Mesenchymal stem cell (in vitro differentiated cells and primary cell): ENCODE data around the gene ZFYVE1.
A peak's percentile ranks its signal among the peaks of the same experiment; 100 is the strongest.

Experiments used
- DNase-seq: peaks from one replicate; pipeline ENCODE4 v3.0.0-alpha.2; 2013
- H2AFZ ChIP-seq: one replicate; pipeline ENCODE4 v1.6.1; 2013; ENCODE audit warnings: low read depth, mild to moderate bottlenecking, control low read depth, inconsistent platforms, low read length, moderate library complexity
- H2AK5ac ChIP-seq: 2 replicates; pipeline ENCODE4 v1.6.1; 2013; ENCODE audit warnings: low read length, moderate library complexity, mild to moderate bottlenecking, inconsistent platforms; ENCODE audit not compliant: severe bottlenecking
- H2BK120ac ChIP-seq: one replicate; pipeline ENCODE4 v1.6.1; 2013; ENCODE audit warnings: low read depth, mild to moderate bottlenecking, inconsistent platforms, low read length, moderate library complexity
- H2BK12ac ChIP-seq, 2 experiments: one replicate each; pipeline ENCODE4 v1.6.1; 2013; ENCODE audit warnings: inconsistent platforms in 2 of 2, low read length in 2 of 2, mild to moderate bottlenecking in 2 of 2, moderate library complexity in 2 of 2, control low read depth in 1 of 2
- H2BK15ac ChIP-seq: one replicate; pipeline ENCODE4 v1.6.1; 2013; ENCODE audit warnings: mild to moderate bottlenecking, low read depth, inconsistent platforms; ENCODE audit not compliant: poor library complexity, severe bottlenecking
- H2BK5ac ChIP-seq: 2 replicates; pipeline ENCODE4 v1.6.1; 2013; ENCODE audit warnings: low read depth, mild to moderate bottlenecking, low read length, control low read depth, inconsistent platforms; ENCODE audit not compliant: poor library complexity, severe bottlenecking
- H3K14ac ChIP-seq, 2 experiments: one replicate each; pipeline ENCODE4 v1.6.1; 2013; ENCODE audit warnings: inconsistent platforms in 2 of 2, low read length in 2 of 2, control low read depth in 1 of 2, mild to moderate bottlenecking in 1 of 2, moderate library complexity in 1 of 2
- H3K18ac ChIP-seq, 2 experiments: one replicate each; pipeline ENCODE4 v1.6.1; 2013; ENCODE audit warnings: inconsistent platforms in 2 of 2, low read length in 2 of 2, control low read depth in 1 of 2, low read depth in 1 of 2, mild to moderate bottlenecking in 1 of 2
- H3K23ac ChIP-seq, 2 experiments: one replicate each; pipeline ENCODE4 v1.6.1; 2013; ENCODE audit warnings: inconsistent platforms in 2 of 2, low read length in 2 of 2, mild to moderate bottlenecking in 2 of 2, moderate library complexity in 2 of 2, control low read depth in 1 of 2
- H3K27ac ChIP-seq: 2 replicates; pipeline ENCODE4 v1.5.1; 2013; ENCODE audit warnings: mild to moderate bottlenecking, moderate library complexity, low read length, control low read depth, inconsistent platforms; ENCODE audit not compliant: poor library complexity, severe bottlenecking
- H3K27me3 ChIP-seq, 2 experiments: 2 replicates each; pipeline versions ENCODE4 v1.6.1 to v1.7.0; 2013; ENCODE audit warnings: low read length in 2 of 2, mild to moderate bottlenecking in 2 of 2, moderate library complexity in 2 of 2, control low read depth in 1 of 2, inconsistent platforms in 1 of 2; ENCODE audit not compliant: control insufficient read depth in 1 of 2, insufficient read depth in 1 of 2
- H3K36me3 ChIP-seq, 2 experiments: 2 replicates each; pipeline versions ENCODE4 v1.6.1 to v1.7.0; 2013; ENCODE audit warnings: low read length in 2 of 2, control low read depth in 1 of 2, inconsistent platforms in 1 of 2, low read depth in 1 of 2, mild to moderate bottlenecking in 1 of 2; ENCODE audit not compliant: insufficient read depth in 2 of 2, control insufficient read depth in 1 of 2
- H3K4ac ChIP-seq, 2 experiments: one replicate each; pipeline ENCODE4 v1.6.1; 2013; ENCODE audit warnings: inconsistent platforms in 2 of 2, low read length in 2 of 2, mild to moderate bottlenecking in 2 of 2, moderate library complexity in 2 of 2, control low read depth in 1 of 2, low read depth in 1 of 2
- H3K4me1 ChIP-seq: 2 replicates; pipeline ENCODE4 v1.6.1; 2013; ENCODE audit warnings: low read depth, low read length, control low read depth; ENCODE audit not compliant: control insufficient read depth, insufficient read depth
- H3K4me2 ChIP-seq: 2 replicates; pipeline ENCODE4 v1.6.1; 2013; ENCODE audit warnings: low read length, mild to moderate bottlenecking, inconsistent platforms; ENCODE audit not compliant: poor library complexity, severe bottlenecking
- H3K4me3 ChIP-seq, 2 experiments: 2 replicates each; pipeline versions ENCODE4 v1.5.1 to v1.7.0; 2013; ENCODE audit warnings: low read length in 2 of 2, mild to moderate bottlenecking in 2 of 2, control low read depth in 1 of 2, low read depth in 1 of 2; ENCODE audit not compliant: insufficient read depth in 1 of 2
- H3K79me1 ChIP-seq: replicated peaks from 2 replicates; pipeline ENCODE4 v1.6.1; 2013; ENCODE audit warnings: mild to moderate bottlenecking, control low read depth, low read length, inconsistent platforms; ENCODE audit not compliant: poor library complexity, severe bottlenecking
- H3K9ac ChIP-seq: 2 replicates; pipeline ENCODE4 v1.7.0; 2013; ENCODE audit warnings: mild to moderate bottlenecking, low read length, moderate library complexity
- H3K9me3 ChIP-seq: 2 replicates; pipeline ENCODE4 v1.7.0; 2013; ENCODE audit warnings: mild to moderate bottlenecking, low read length; ENCODE audit not compliant: control insufficient read depth
- H4K8ac ChIP-seq: one replicate; pipeline ENCODE4 v1.6.1; 2013; ENCODE audit warnings: inconsistent platforms, mild to moderate bottlenecking, low read length, moderate library complexity
- H4K91ac ChIP-seq: one replicate; pipeline ENCODE4 v1.6.1; 2013; ENCODE audit warnings: mild to moderate bottlenecking, low read length, inconsistent platforms
- WGBS: methylation state at CpG from one replicate; pipeline ENCODE4 v1.1.7; 2013; ENCODE audit warnings: mixed read lengths; 5-methylcytosine and 5-hydroxymethylcytosine counted together

ZFYVE1 gene

DNA sequence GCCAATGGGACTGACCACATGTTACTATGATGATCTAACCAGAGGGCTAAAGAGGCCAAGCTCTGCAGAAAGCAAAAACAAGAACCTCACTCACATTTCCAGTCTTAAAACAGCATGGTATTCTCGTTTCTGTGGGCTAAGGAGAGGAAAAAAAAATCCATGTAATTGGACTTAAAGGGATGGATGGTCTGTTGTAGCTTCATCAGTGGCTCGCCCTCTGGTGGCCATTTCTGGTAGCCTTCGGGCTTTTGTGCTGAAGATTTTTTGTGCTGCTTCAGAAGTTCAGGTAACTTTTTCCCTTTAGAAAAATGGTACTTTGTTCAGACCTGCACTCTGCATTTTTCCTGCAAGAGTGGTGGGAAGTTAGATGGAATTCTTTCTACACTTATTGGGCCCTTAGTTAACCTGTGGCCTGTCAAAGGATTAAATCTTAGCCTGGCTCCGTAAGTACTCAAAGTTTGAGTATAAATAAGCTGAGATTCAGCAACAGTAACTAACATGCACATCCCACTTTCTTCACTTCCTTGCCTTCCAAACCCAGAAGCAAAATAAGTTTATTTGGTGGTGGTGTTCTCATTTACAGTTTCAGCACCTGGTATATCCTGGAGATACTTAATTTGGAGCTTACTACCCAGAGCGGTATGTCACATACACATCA is 78.3 kb downstream of the ZFYVE1 start:
- Histone ChIP-seq H3K9ac (no peak overlapping the region), H2AK5ac (no peak overlapping the region), H3K4me3 (no peak overlapping the region), H2BK120ac (no peak overlapping the region), H3K14ac (no peak overlapping the region), H3K4ac (no peak overlapping the region), H4K91ac (no peak overlapping the region), H3K18ac (no peak overlapping the region), H3K36me3 (peaks cover 45 to 67% of the 10 kb centered on the region in 2 experiments), H3K79me1 (peaks cover 11% of the 10 kb centered on the region), H2BK15ac (no peak overlapping the region), H3K4me1 (peaks cover 5% of the 10 kb centered on the region), H2BK12ac (no peak overlapping the region), H3K23ac (no peak overlapping the region), H2AFZ (no peak overlapping the region), H3K9me3 (no peaks in the 10 kb centered on the region), H2BK5ac (no peak overlapping the region), H4K8ac (no peak overlapping the region), H3K27ac (no peak overlapping the region), H3K4me2 (no peak overlapping the region), H3K27me3 (no peaks in the 10 kb centered on the region)
- 3% methylated on average over 3 of the region's 5 CpGs for WGBS
- peak; percentile 63 for DNase-seq

DNA sequence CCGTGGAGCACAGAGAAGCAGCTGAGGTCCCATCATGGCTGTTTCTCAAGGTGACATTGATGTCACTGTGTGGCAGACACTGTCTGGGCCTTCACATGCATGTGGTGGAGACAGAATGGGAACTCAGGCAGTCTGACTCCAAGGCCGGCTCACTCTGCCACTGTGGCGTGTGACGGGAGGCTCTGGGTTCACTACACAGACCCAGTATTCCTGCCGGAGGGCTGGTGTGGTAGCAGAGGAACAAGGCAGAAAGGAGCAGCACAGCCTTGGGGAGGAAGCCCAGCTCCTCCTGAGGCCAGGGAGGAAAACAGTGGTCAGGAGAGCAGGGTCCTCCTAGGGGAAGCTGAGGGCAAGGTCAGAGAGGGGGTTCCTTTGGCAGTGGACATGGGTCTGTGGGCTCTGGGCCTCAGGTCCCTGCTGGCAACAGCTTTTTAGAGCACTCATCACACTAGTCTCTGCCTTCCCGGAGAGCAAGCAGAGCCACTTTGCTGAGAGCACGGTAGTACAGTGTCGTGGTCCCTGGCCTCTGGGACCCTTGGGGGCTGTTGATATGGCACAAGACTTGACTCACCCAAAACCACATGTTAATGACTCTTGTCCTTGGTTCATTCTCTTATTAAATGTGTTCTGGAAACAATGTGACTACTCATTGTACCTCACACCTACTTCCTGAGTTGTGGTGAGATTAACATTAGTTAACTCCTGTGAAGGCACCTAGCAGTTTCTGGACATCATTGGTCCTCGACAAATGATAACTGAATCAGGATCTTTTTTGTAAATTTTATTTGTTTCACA is 79.3 kb downstream of the ZFYVE1 start:
- Histone ChIP-seq H2AFZ (no peak overlapping the region), H3K4me1 (peaks cover 5% of the 10 kb centered on the region), H3K9me3 (no peaks in the 10 kb centered on the region), H4K8ac (no peak overlapping the region), H3K23ac (no peak overlapping the region), H4K91ac (no peak overlapping the region), H3K4ac (no peak overlapping the region), H3K18ac (no peak overlapping the region), H2BK120ac (no peak overlapping the region), H3K79me1 (peaks cover 13% of the 10 kb centered on the region), H2BK15ac (no peak overlapping the region), H3K27ac (no peak overlapping the region), H2BK5ac (no peak overlapping the region), H3K27me3 (no peaks in the 10 kb centered on the region), H3K14ac (no peak overlapping the region), H3K36me3 (peaks cover 56 to 74% of the 10 kb centered on the region in 2 experiments), H2BK12ac (no peak overlapping the region), H2AK5ac (peak overlapping the region; percentile 33), H3K9ac (no peak overlapping the region), H3K4me2 (no peak overlapping the region), H3K4me3 (no peak overlapping the region)
- 95% methylated on average over 7 of the region's 9 CpGs for WGBS
- DNase-seq = no peak

DNA sequence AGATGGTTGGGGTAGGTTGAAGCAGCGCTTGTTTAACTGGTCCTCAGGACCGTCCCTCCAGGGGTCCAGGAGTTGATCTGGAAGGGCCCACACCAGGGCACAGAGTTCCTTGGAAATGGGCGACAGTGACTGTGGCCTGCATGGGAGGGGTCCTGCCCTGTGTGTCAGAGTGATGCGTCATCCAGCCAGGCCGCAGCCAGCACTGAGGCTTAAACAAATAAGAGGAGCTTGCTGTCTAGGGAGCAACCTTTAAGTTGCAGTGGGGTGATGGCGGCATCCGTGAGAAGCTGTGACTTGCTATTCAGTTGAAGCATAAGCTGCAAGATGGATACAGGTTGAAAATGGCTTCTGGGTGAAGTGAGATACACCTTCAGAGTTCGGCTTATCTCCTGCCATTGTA is 80.4 kb downstream of the ZFYVE1 start:
- H3K4me2 ChIP-seq = no peak overlapping the region
- no peak overlapping the region for H2AFZ ChIP-seq
- DNase-seq = peak; percentile 13
- H2BK15ac ChIP-seq = no peak overlapping the region
- no peak overlapping the region for H3K27ac ChIP-seq
- H3K9me3 ChIP-seq = no peaks in the 10 kb centered on the region
- H2BK5ac ChIP-seq = no peak overlapping the region
- H3K9ac ChIP-seq = no peak overlapping the region
- 88% methylated on average over 8 of the region's 8 CpGs for WGBS
- H4K91ac ChIP-seq = no peak overlapping the region
- H3K4me1 ChIP-seq = peaks cover 5% of the 10 kb centered on the region
- H3K18ac ChIP-seq = no peak overlapping the region
- H3K27me3 ChIP-seq = no peaks in the 10 kb centered on the region
- H2BK120ac ChIP-seq = no peak overlapping the region
- H3K4ac ChIP-seq = no peak overlapping the region
- H2BK12ac ChIP-seq = no peak overlapping the region
- H3K14ac ChIP-seq = no peak overlapping the region
- H4K8ac ChIP-seq = no peak overlapping the region
- peaks cover 55 to 74% of the 10 kb centered on the region in 2 experiments for H3K36me3 ChIP-seq
- H3K4me3 ChIP-seq = no peak overlapping the region
- no peak overlapping the region for H2AK5ac ChIP-seq
- H3K79me1 ChIP-seq = peaks cover 16% of the 10 kb centered on the region
- no peak overlapping the region for H3K23ac ChIP-seq

DNA sequence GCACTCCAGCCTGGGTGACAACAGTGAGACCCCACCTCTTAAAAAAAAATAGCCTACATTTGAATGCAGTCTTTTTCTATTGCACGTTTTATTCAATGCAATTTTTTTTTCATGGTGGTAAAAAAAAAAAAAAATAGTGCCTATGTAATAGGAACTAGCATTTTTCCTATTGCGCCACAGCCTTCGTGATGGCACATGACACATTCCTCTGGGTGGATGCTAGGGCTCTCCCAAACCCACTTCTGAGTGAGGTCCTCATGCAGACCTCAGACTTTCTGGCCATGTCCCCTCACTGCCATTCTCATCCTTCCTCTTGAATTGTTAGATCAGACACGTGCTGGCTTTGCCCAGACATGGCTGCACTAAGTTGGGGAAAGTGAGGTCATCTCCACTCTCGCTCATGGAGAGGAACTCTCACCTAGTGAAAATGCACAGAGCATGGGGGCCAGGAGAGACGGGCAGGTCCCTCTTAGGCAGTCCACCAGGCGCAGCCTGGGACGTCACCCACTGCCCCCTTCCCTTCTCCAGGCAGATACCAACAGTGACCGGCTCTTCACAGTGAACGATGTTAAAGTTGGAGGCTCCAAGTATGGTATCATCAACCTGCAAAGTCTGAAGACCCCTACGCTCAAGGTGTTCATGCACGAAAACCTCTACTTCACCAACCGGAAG is 81.4 kb downstream of the ZFYVE1 start:
- Histone ChIP-seq H3K23ac (no peak overlapping the region), H3K18ac (no peak overlapping the region), H2BK12ac (no peak overlapping the region), H3K36me3 (peaks cover 54 to 73% of the 10 kb centered on the region in 2 experiments), H3K4ac (no peak overlapping the region), H3K79me1 (peaks cover 18% of the 10 kb centered on the region), H3K27me3 (no peaks in the 10 kb centered on the region), H2BK15ac (no peak overlapping the region), H2BK120ac (no peak overlapping the region), H3K4me2 (no peak overlapping the region), H2AK5ac (no peak overlapping the region), H3K9me3 (no peaks in the 10 kb centered on the region), H2AFZ (no peak overlapping the region), H3K9ac (no peak overlapping the region), H4K8ac (no peak overlapping the region), H3K14ac (no peak overlapping the region), H2BK5ac (no peak overlapping the region), H4K91ac (no peak overlapping the region), H3K4me3 (no peak overlapping the region), H3K27ac (no peak overlapping the region), H3K4me1 (peaks cover 5% of the 10 kb centered on the region)
- DNase-seq = no peak
- WGBS = 98% methylated on average over 10 of the region's 13 CpGs
